Nephron progenitor cell (in vitro differentiated cells): Measurements from ENCODE around the gene LTBP2.

Source experiments
- DNase-seq: peaks from one replicate; pipeline ENCODE4 v3.0.0; 2021
- H3K27ac Mint-ChIP-seq: 2 replicates; pipeline ENCODE4 v1.8.0; 2021; ENCODE audit warnings: mild to moderate bottlenecking, moderate library complexity, mixed read lengths
- H3K27me3 Mint-ChIP-seq: 2 replicates; pipeline ENCODE4 v1.8.0; 2021; ENCODE audit warnings: mild to moderate bottlenecking, low read depth, mixed read lengths; ENCODE audit not compliant: poor library complexity
- H3K36me3 Mint-ChIP-seq: 2 replicates; pipeline ENCODE4 v1.8.0; 2021; ENCODE audit warnings: low read depth, mixed read lengths
- H3K4me1 Mint-ChIP-seq: 2 replicates; pipeline ENCODE4 v1.8.0; 2021; ENCODE audit warnings: mixed read lengths
- H3K4me3 Mint-ChIP-seq: 2 replicates; pipeline ENCODE4 v1.8.0; 2021; ENCODE audit warnings: mild to moderate bottlenecking, moderate library complexity, mixed read lengths
- H3K9me3 Mint-ChIP-seq: 2 replicates; pipeline ENCODE4 v1.8.0; 2021; ENCODE audit warnings: mild to moderate bottlenecking, moderate library complexity, mixed read lengths
- TF ChIP-seq, protein P1 (sequence below): fragments of 200-600 bp; sonication (generic); IDR thresholded peaks from 2 replicates; pipeline ENCODE4 v1.5.0; 2021; ENCODE audit warnings: antibody characterized with exemption

Gene LTBP2

GRCh38 chr14:74619672-74620131 is 7.7 kb upstream of the LTBP2 start:
- Mint-ChIP-seq H3K4me1 (peaks cover 36% of the 10 kb centered on the region), H3K36me3 (no peaks in the 10 kb centered on the region), H3K27me3 (peaks cover 37% of the 10 kb centered on the region), H3K9me3 (no peaks in the 10 kb centered on the region), H3K27ac (no peak overlapping the region), H3K4me3 (no peak overlapping the region)
- TF ChIP-seq, protein P1, sequence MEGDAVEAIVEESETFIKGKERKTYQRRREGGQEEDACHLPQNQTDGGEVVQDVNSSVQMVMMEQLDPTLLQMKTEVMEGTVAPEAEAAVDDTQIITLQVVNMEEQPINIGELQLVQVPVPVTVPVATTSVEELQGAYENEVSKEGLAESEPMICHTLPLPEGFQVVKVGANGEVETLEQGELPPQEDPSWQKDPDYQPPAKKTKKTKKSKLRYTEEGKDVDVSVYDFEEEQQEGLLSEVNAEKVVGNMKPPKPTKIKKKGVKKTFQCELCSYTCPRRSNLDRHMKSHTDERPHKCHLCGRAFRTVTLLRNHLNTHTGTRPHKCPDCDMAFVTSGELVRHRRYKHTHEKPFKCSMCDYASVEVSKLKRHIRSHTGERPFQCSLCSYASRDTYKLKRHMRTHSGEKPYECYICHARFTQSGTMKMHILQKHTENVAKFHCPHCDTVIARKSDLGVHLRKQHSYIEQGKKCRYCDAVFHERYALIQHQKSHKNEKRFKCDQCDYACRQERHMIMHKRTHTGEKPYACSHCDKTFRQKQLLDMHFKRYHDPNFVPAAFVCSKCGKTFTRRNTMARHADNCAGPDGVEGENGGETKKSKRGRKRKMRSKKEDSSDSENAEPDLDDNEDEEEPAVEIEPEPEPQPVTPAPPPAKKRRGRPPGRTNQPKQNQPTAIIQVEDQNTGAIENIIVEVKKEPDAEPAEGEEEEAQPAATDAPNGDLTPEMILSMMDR: no peak
- DNase-seq: no peak

GRCh38 chr14:74618078-74618952 is 6.3 kb upstream of the LTBP2 start:
- Mint-ChIP-seq H3K4me1 (peaks cover 50% of the 10 kb centered on the region), H3K4me3 (no peak overlapping the region), H3K27me3 (peaks cover 42% of the 10 kb centered on the region), H3K27ac (no peak overlapping the region), H3K36me3 (no peaks in the 10 kb centered on the region), H3K9me3 (no peaks in the 10 kb centered on the region)
- TF ChIP-seq, protein P1: no peak
- DNase-seq: no peak

GRCh38 chr14:74616996-74617700 is 5.1 kb upstream of the LTBP2 start:
- Mint-ChIP-seq H3K4me3 (no peak overlapping the region), H3K36me3 (no peaks in the 10 kb centered on the region), H3K27ac (no peak overlapping the region), H3K27me3 (peaks cover 49% of the 10 kb centered on the region), H3K4me1 (peaks cover 50% of the 10 kb centered on the region), H3K9me3 (no peaks in the 10 kb centered on the region)
- no peak for DNase-seq
- TF ChIP-seq, protein P1: no peak

GRCh38 chr14:74616507-74616906 is 4.5 kb upstream of the LTBP2 start:
- TF ChIP-seq, protein P1: no peak
- Mint-ChIP-seq H3K4me1 (peaks cover 50% of the 10 kb centered on the region), H3K9me3 (no peaks in the 10 kb centered on the region), H3K4me3 (no peak overlapping the region), H3K27ac (no peak overlapping the region), H3K36me3 (no peaks in the 10 kb centered on the region), H3K27me3 (peaks cover 55% of the 10 kb centered on the region)
- DNase-seq: no peak

DNA sequence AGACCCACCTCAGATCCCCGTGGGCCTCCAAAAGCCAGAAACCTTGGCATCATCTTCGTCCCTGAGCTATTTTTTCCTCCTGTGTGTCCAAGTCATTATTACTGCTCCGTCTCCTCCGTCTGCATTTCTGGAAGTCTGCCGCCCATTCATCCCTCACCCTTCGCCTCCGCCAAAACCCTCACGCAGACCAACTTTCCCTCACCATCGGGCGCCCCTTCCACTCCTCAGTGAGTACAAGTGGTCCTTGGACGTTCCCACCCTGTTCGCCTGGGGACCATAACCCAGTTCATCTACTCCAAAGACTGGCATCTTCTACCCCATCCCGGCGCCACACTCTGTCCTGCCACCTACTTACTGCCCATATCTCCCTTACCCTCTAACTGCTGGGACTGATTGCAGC is 3.7 kb upstream of the LTBP2 start:
- Mint-ChIP-seq H3K27ac (no peak overlapping the region), H3K27me3 (peaks cover 58% of the 10 kb centered on the region)
- TF ChIP-seq, protein P1: no peak

More for the DNA sequence above, 3.7 kb upstream of the LTBP2 start:
- H3K4me3 Mint-ChIP-seq: no peak overlapping the region
- peaks cover 50% of the 10 kb centered on the region for H3K4me1 Mint-ChIP-seq
- DNase-seq: no peak
- H3K36me3 Mint-ChIP-seq: no peaks in the 10 kb centered on the region
- H3K9me3 Mint-ChIP-seq: no peaks in the 10 kb centered on the region
